ENCODE measurements around the gene KRT72.

KRT72 gene

GRCh38 chr12:52539083-52539820 is 62.0 kb downstream of the KRT72 start:
- peak; percentile 92 for DNase-seq

GRCh38 chr12:52537101-52537500 is 64.2 kb downstream of the KRT72 start:
- no peak for DNase-seq

Data from fibroblast of skin of right quadriceps (primary cell).